SKM-1 treated with dmso at 0.1 percent for 144 hours (cell line): ENCODE data around the gene EXD1.

Experiments
- DNase-seq: peaks from one replicate; lab custom pipeline; 2025; ENCODE audit not compliant: unreplicated experiment; lab: John Stamatoyannopoulos, UW

Gene EXD1

DNA sequence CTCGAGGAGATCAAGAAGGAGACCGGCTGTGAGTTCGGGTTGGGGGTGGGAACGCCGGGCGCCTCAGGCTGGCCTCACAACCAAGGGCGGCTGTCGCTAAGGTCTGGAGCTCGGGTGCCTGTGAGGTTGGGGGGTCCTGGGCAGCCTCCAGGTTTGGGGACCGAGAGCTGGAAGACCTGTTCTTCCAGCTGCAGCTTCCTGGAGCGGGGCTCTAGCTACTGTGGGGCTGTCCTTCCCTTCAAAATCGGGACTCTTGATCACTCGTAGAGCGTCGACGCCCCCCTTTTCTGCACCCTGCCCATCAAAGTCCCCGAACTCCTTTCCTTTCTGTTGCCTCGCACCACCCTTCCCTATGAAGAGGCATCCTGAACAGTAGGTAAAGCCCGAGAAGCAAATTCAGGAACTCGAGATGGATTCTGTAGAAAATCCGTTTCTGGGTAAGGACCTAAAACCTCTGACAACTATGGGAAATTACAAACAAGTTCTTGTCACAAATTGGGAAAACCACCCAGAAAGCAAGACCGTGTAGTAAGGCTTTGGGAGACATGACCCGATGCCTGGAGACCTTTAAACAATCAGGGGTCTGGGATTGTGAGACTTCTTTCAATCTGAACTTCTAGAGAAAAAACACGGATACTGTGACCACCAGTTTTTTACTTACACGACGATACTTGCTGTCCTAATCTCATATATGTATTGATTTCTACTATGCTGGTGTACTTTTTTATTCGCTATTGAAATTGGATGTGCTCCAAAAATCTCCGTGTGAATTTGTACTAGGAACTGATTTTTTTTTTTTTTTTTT, 1.1 kb upstream of the EXD1 start:
- DNase-seq, result no peak

DNA sequence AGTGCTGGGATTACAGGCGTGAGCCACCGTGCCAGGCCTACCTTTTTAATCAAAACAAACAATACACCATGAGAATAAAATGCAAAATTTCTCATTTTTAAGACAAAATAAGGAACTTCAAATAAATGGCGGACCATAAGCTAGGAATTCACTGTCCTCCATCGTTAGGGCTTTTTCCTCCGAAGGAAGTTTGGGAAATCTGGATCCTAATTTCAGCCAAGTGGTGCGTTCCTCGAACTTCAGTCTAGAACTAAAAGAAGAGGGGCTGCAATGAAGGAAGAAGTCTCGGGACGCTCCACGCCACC, 260 bp downstream of the EXD1 start:
- no peak for DNase-seq

DNA sequence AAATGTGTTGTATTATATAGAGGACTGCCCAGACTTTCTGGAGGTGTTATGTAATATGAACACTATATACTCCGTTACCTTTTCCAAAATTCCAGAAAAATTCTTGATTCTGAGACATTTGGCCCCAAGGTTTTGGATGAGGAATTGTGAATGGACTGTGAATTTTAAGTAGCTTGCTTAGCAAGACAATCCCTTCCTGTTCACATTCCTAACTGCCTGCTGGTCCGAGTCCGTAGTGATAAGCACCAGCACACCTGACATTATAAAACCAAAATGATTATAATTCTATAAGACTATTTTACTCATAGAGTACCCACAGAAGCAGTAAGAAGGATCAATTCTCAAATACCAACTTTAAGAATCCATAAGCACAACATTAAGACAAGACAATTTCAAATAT, 11.2 kb downstream of the EXD1 start:
- DNase-seq, result no peak

DNA sequence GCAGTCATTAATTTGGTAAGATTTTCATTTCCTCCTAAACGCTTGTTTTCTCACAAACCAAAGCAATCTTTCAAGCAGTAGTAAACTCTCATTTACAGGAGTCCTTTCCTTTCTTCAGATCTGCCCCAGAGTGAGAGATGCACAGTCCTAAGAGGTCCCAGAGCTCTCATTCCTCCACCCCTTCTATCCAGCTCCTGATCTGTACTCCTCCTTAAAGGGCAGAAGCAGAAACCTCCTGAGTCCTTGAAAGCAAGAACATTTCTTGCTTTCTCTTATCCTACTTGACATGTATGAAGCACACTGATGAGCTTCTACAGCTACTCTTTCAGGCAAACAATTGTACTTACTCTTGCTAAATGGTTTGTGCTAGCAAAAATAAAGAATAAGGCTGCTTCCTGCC, 11.7 kb downstream of the EXD1 start:
- no peak for DNase-seq

DNA sequence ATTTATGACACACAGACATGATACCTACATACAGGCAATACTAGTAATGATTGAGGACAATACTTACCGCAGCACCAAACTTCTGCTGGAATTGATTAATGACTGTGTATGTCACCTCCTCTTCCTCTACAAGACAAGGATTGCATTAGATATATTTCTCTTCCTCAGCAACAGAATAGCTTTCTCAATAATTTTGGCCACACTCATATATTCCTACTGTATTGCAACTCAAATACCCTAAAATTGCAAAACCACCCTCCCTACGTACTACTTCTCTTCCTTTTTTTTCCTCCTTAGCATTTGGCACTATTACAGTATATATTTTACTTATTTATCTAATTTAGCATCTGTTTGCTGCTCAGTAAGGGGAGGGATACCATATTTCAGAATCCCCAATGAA, 14.8 kb downstream of the EXD1 start:
- DNase-seq, result peak; percentile 98

DNA sequence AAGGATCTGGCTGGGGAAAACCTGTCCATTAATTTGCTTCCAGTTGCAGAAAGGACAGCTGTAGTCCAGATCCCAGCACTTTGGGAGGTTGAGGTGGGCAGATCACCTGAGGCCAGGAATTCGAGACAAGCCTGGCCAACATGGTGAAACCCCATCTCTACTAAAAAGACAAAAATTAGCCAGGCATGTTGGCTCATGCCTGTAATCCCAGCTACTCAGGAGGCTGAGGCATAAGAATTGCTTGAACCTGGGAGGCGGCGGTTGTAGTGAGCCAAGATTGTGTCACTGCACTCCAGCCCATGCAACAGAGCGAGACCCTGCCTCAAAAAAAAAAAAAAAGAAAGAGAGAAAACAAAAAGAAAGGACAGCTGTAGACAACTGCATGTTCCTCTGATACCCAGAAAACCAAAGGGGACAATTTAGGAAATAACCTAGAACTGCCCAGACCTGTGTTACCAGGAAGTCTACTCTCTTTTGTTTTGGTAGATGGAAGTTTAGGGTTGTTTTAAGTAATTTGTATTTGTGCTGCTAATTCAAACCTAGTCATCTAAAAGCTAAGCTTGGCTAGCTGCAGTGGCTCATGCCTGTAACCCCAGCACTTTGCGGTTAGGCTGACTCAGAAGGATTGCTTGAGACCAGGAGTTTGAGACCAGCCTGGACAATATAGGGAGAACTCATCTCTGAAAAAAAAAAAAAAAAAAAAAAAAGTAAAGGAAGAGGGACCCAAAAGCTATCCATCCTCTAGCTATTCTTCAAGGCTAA, 22.7 kb downstream of the EXD1 start:
- no peak for DNase-seq

DNA sequence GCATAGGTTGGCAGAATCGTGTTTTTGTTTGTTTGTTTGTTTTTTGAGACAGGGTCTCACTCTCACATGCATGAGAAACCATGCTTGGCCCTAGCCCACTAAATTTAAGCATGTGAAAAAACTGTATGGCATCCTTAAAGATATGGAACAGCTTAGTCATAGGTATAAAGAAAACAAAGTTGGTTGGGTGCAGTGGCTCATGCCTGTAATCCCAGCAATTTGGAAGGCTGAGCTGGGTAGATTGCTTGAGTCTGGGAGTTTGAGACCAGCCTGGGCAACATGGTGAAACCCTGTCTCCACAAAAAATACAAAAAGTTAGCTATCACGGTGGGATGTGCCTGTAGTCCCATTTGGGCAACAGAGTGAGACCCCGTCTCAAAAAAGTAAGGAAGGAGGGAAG, 25.2 kb downstream of the EXD1 start:
- no peak for DNase-seq

DNA sequence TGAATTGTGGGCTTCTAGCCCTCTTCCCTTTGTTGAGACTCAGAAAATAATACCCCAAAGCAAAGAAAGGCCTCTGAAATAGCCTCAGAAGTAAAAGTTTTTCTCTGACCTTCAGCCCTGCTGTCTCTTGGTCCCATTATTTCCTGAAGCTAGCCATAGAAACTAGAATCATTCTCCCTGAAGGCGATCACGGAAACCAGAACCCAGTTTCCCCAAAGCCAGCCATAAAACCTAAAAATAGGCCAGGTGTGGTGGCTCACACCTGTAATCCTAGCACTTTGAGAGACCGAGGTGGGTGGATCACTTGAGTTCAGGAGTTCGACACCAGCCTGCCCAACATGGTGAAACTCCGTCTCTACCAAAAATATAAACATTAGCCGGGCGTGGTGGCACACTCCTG, 27.2 kb downstream of the EXD1 start:
- DNase-seq, result no peak

DNA sequence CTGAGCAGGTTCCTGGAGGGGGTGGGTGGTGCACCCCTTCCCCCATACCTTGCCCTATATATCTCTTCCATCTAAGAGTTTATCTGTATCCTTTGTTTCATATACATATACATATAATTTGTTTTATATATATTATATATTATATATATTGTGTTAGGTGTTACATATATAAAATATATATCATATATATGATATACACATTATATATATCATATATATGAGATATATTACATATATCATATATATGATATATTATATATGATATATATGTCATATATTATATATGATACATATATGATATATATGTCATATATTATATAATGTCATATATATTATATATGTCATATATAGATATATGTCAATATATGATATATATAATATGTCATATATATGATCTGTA, 31.1 kb downstream of the EXD1 start:
- no peak for DNase-seq

DNA sequence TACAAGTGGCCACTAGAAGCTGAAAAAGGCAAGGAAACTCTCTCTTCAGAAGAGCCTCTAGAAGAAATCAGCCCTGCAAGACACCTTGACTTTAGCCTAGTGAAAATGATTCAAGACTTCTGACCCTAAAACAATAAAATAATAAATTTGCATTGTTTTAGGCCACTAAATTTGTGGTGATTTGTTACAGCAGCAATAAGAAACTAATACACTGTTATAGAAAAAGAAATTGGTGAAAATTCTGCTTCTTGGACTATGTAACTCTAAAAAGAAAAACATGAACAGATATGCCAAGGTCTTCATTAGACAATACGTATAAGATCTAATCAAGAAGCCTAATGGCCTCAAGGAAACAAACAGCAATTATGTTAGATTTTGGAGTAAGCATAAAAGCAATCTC, 36.1 kb downstream of the EXD1 start:
- no peak for DNase-seq

DNA sequence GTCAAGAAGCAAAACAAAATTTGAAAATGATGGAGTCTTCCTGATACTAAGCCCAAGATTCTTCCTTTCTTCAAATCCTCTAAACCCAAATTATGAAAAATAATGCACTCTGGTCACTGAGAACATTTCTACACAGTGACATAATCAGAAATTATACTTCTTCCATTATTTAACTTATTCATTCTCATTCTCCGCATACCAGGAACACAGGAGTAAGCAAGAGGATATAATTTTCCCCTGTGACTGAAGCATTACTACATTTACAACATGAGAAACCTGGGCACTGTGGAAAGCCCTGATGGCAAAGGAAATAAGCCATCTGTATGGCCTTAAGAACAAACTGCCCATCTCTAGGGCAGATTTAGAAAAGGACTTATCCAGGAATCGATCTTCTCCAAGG, 47.0 kb downstream of the EXD1 start:
- no peak for DNase-seq

DNA sequence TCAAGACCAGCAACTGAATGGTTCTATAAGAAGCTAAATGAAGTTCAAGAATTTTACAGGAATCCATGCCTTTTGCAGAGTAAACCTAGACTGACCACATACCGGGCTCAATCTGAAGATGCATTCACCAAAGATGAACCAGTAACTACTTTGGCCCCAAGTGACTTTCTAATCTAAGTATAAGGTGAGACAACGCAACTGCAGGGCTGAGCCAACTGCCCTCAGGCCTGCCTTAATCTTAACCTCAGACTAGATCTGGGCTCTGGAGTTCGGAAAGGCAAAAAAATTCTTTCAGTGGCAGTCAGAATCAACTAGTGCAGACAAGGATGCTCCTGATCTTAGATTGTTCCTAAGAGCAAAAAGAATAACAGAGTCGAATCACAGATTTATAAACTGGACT, 48.3 kb downstream of the EXD1 start:
- DNase-seq, result no peak

DNA sequence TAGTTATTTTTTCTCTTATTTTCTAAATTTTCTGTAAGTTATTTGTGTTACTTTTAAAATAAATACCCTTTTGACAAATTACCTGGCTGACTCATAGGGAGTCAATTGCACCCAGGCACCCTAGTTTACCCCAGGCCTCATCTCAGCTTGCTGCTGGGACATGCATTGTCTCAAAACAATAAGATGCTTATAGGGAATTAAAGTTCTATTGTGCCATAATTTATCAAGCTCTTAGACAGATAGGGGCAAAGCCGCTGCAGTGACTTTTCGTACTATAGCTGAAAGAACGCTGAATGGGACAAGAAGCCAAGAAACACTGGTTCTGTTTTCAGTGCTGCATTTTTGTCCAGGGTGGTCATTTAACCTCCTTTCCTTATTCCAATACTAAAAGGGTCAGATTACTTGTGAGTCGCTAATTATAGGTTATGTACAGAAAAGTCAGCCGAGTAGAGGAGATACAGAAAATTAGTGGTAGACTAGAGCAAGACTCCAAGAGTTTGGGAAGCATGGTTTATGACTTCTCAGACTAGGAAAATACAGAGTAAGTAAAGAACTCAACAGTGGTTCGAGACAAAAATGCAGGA, 50.3 kb downstream of the EXD1 start:
- no peak for DNase-seq

DNA sequence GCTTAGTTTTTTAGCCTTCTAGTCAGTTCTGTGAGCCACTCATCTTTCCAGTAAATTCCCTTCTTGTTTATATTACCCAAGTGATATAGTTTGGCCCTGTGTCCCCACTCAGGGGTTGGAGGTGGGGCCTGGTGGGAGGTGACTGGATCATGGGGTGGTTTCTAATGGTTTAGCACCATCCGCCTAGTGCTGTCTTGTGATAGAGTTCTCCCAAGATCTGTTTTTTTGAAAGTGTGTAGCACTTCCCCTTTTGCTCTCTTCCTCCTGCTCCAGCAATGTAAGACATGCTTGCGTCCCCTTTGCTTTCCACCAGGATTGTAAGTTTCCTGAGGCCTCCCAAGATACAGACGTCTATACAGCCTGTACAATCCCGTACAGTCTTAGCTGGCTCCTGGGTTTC, 60.8 kb downstream of the EXD1 start:
- DNase-seq, result peak; percentile 35

DNA sequence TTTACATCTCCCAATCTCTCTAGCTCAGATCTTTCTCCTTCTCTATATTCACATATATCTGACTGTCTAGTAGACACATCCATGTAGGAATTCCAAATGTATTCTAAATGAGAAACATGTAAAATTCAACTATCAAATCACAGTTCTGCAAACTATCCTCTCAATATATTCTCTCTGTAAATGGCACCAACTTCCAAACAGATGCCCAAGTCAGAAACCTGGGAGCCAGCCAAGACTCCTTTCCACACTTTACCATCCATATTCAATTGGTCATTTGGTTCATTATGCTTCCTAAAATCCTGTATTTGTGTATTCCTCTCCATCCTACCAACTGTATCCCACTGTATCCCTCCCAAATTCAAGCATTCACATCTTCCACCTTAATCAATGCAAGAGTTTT, 61.5 kb downstream of the EXD1 start:
- no peak for DNase-seq

DNA sequence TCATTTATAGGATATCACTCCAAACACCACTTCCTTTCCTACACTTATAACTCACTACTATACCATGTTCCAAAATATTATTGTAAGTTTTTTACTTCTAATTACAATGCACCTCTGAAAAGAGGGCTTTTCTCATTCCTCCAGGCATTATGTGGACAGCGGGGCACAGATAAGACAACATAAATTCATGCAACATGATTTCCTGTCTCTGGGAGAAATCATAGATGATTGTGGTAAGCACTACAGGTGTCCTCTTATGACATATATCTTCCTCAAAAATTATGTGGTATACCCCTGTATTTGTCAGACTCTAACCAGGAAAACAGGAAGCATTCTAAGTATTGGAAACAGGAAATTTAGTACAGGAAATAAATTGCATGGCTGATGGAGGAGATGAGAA, 68.8 kb downstream of the EXD1 start:
- DNase-seq, result no peak

DNA sequence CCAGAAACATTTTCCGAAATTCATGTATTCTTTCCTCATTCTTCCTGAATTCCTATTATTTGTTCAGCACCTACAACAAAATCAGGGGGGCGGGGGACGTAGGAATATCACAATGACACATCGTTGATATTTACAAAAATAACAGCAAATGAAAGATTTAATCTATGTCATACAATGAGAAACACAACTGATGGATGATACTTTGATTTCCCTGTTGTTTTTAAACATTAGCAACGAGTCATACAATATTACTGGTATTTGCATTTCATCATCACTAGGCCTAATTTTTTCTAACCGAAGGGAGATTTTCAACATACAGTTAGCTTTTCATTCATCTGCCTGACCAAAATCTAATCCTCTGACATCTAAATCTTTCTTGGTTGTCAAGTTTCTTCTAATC, 69.2 kb downstream of the EXD1 start:
- no peak for DNase-seq

DNA sequence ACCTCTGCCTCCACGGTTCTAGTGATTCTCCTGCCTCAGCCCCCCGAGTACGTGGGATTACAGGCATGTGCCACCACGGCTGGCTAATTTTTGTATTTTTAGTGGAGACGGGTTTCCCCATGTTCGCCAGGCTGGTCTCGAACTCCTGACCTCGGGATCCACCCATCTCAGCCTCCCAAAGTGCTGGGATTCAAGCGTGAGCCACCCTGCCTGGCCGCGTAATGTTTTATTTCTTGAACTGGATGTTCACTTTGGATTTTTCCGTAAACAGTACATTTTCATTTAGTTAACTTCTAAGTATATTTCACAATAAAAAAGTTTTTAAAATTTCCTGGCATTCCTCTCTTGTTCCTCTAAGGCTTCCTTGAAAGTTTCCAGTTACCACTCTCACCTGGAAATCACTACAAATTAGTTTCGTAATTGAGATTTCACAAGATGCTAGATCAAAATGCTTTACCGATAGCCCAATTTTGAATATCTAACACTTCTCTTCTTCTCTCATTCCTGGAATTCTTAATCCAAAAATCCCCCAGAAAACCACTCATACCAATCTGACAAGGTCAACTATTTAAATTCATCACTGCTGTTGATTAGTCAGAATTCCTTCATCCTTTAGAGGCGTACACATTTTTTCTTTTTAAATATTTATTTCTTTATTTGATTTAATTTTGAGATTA, 69.8 kb downstream of the EXD1 start:
- no peak for DNase-seq

DNA sequence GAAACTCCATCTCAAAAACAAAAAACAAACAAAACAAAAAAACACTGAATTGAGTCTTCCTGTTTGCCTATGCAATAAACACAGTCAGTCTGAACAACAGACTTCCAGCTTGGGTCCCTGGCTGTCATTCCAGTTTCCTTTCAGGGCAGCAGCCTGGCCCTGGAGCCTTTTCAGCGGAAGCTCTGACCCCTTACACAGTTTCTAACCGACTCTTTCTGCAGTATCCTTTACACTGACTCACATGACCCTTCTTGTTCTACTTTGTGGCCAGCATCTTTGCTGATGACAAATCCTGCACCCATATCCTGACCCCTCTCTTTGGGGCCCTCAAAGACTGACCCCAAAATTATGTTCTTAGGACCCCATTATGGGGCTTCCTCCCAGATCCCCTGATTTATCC, 76.1 kb downstream of the EXD1 start:
- DNase-seq, result no peak

DNA sequence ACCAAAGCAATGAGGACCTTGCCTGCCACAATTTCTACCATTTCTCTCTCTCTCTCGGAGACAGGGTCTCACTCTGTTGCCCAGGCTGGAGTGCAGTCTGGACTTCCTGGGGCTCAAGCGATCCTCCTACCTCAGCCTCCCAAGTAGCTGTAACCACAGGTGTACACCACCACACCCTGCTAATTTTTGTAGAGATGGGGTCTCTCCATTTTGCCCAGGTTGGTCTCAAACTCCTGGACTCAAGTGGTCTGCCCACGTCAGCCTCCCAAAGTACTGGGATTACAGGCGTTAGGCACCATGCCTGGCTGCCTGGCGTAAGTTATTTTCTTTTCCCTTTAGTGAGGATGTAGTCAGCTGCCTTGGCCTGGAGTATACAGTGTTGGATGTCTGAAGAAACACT, 76.8 kb downstream of the EXD1 start:
- no peak for DNase-seq

DNA sequence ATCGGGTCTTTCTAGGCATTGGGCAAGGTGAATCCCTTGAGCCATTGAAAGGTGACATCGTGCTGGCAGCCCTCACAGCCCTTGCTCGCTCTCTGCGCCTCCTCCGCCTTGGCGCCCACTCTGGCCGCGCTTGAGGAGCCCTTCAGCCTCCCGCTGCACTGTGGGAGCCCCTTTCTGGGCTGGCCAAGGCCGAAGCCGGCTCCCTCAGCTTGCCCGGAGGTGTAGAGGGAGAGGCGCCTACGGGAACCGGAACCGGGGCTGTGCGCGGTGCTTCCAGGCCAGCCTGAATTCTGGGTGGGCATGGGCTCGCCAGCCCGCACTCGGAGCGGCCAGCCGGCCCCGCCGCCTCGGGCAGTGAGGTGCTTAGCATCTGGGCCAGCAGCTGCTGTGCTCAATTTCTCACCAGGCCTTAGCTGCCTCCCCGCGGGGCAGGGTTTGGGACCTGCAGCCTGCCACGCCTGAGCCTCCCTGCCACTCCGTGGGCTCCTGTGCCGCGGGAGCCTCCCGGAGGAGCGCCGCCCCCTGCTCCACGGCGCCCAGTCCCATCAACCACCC, 79.0 kb downstream of the EXD1 start:
- no peak for DNase-seq

DNA sequence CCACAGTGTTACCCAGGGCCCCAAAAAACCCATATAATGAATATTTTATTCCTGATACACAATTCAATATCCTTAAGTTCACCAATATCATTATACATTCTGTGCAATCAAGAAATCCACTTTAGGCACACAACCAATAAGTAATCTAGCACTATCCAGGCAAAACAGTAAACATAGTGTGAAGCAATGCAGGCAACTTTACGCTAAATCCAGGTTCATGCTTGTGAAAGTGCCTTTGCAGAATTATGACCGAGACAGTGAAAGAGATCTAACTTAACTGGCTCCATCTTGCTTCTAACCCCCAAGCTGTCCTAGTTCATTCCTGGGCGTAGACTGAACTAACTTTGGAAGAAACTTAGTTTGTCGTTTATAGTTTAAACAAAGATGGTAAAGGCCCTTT, 80.3 kb downstream of the EXD1 start:
- no peak for DNase-seq
